Measurements from ENCODE around the gene QDPR.

- TF ChIP-seq, protein P1, sequence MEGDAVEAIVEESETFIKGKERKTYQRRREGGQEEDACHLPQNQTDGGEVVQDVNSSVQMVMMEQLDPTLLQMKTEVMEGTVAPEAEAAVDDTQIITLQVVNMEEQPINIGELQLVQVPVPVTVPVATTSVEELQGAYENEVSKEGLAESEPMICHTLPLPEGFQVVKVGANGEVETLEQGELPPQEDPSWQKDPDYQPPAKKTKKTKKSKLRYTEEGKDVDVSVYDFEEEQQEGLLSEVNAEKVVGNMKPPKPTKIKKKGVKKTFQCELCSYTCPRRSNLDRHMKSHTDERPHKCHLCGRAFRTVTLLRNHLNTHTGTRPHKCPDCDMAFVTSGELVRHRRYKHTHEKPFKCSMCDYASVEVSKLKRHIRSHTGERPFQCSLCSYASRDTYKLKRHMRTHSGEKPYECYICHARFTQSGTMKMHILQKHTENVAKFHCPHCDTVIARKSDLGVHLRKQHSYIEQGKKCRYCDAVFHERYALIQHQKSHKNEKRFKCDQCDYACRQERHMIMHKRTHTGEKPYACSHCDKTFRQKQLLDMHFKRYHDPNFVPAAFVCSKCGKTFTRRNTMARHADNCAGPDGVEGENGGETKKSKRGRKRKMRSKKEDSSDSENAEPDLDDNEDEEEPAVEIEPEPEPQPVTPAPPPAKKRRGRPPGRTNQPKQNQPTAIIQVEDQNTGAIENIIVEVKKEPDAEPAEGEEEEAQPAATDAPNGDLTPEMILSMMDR (IDR thresholded peaks at IDR 0.05): no peak
- TF ChIP-seq EZH2 (IDR thresholded peaks at IDR 0.05; ENCODE audit: borderline replicate concordance, insufficient read depth, low read depth, low read length, poor library complexity, severe bottlenecking): no peak
Measured at GRCh38 chr4:17534705-17535104, 22.8 kb upstream of the QDPR start.

Measured in B cell (primary cell).